Trophoblast cell (in vitro differentiated cells and primary cell): ENCODE data around the gene AGAP1.

ENCODE experiments used
- DNase-seq, 2 donors: peaks; one replicate each; pipeline ENCODE4 v3.0.0-alpha.2; 2016
- H2AFZ ChIP-seq: 2 replicates; pipeline ENCODE4 v1.6.1; 2013; ENCODE audit warnings: low read length, moderate library complexity, mild to moderate bottlenecking; ENCODE audit not compliant: insufficient read depth, poor library complexity
- H2AK5ac ChIP-seq: 2 replicates; pipeline ENCODE4 v1.6.1; 2013; ENCODE audit warnings: mild to moderate bottlenecking, low read length
- H2BK120ac ChIP-seq: 2 replicates; pipeline ENCODE4 v1.6.1; 2013; ENCODE audit warnings: low read length, mild to moderate bottlenecking, moderate library complexity; ENCODE audit not compliant: insufficient read depth, poor library complexity
- H2BK12ac ChIP-seq: 2 replicates; pipeline ENCODE4 v1.6.1; 2013; ENCODE audit warnings: mild to moderate bottlenecking, low read length, moderate library complexity
- H2BK5ac ChIP-seq: 2 replicates; pipeline ENCODE4 v1.6.1; 2013; ENCODE audit warnings: low read length, low read depth, moderate library complexity, mild to moderate bottlenecking; ENCODE audit not compliant: poor library complexity
- H3K14ac ChIP-seq: 2 replicates; pipeline ENCODE4 v1.6.1; 2013; ENCODE audit warnings: mild to moderate bottlenecking, low read length
- H3K18ac ChIP-seq: 2 replicates; pipeline ENCODE4 v1.6.1; 2013; ENCODE audit warnings: mild to moderate bottlenecking, low read length
- H3K23ac ChIP-seq: 2 replicates; pipeline ENCODE4 v1.6.1; 2013; ENCODE audit warnings: low read length
- H3K27ac ChIP-seq: 2 replicates; pipeline ENCODE4 v1.5.1; 2013; ENCODE audit warnings: low read depth, mild to moderate bottlenecking, inconsistent platforms, low read length, moderate library complexity
- H3K27me3 ChIP-seq: 2 replicates; pipeline ENCODE4 v1.6.1; 2013; ENCODE audit warnings: inconsistent platforms, mild to moderate bottlenecking, low read length, moderate library complexity; ENCODE audit not compliant: insufficient read depth
- H3K36me3 ChIP-seq, 2 experiments: 1 replicate in 1 of 2; 2 replicates in 1 of 2; pipeline ENCODE4 v1.6.1; 2013; ENCODE audit warnings: low read length in 2 of 2, mild to moderate bottlenecking in 2 of 2, moderate library complexity in 1 of 2; ENCODE audit not compliant: insufficient read depth in 2 of 2, control insufficient read depth in 1 of 2
- H3K4ac ChIP-seq: 2 replicates; pipeline ENCODE4 v1.6.1; 2013; ENCODE audit warnings: low read depth, mild to moderate bottlenecking, low read length, moderate library complexity
- H3K4me1 ChIP-seq, 2 experiments: 1 replicate in 1 of 2; 2 replicates in 1 of 2; pipeline ENCODE4 v1.6.1; 2013; ENCODE audit warnings: low read length in 2 of 2, mild to moderate bottlenecking in 2 of 2, moderate library complexity in 1 of 2; ENCODE audit not compliant: insufficient read depth in 2 of 2, control insufficient read depth in 1 of 2
- H3K4me2 ChIP-seq: 2 replicates; pipeline ENCODE4 v1.6.1; 2013; ENCODE audit warnings: inconsistent platforms, mild to moderate bottlenecking, low read length, moderate library complexity
- H3K4me3 ChIP-seq: 2 replicates; pipeline ENCODE4 v1.5.1; 2013; ENCODE audit warnings: mild to moderate bottlenecking, low read depth, low read length, inconsistent platforms
- H3K79me1 ChIP-seq: one replicate; pipeline ENCODE4 v1.6.1; 2013; ENCODE audit warnings: low read length
- H3K79me2 ChIP-seq: 2 replicates; pipeline ENCODE4 v1.6.1; 2013; ENCODE audit warnings: low read length, mild to moderate bottlenecking; ENCODE audit not compliant: control insufficient read depth, insufficient read depth, poor library complexity
- H3K9ac ChIP-seq: 2 replicates; pipeline ENCODE4 v1.6.1; 2013; ENCODE audit warnings: mild to moderate bottlenecking, low read length
- H3K9me3 ChIP-seq: 2 replicates; pipeline ENCODE4 v1.6.1; 2013; ENCODE audit warnings: low read depth, mild to moderate bottlenecking, control low read depth, inconsistent platforms, low read length; ENCODE audit not compliant: insufficient read depth
- H4K12ac ChIP-seq: 2 replicates; pipeline ENCODE4 v1.6.1; 2013; ENCODE audit warnings: low read depth, mild to moderate bottlenecking, low read length, moderate library complexity
- H4K8ac ChIP-seq: 2 replicates; pipeline ENCODE4 v1.6.1; 2013; ENCODE audit warnings: low read depth, mild to moderate bottlenecking, low read length, moderate library complexity
- H4K91ac ChIP-seq: one replicate; pipeline ENCODE4 v1.6.1; 2013; ENCODE audit warnings: low read depth, mild to moderate bottlenecking, low read length, moderate library complexity
- WGBS: extraction: QIAGEN DNeasy Blood & Tissue Kit; methylation state at CpG from one replicate; pipeline ENCODE4 v1.1.7; 2013; ENCODE audit warnings: missing lambda C conversion rate; ENCODE audit not compliant: insufficient read length, insufficient coverage; ENCODE audit errors: extremely low coverage; 5-methylcytosine and 5-hydroxymethylcytosine counted together

AGAP1 gene

DNA sequence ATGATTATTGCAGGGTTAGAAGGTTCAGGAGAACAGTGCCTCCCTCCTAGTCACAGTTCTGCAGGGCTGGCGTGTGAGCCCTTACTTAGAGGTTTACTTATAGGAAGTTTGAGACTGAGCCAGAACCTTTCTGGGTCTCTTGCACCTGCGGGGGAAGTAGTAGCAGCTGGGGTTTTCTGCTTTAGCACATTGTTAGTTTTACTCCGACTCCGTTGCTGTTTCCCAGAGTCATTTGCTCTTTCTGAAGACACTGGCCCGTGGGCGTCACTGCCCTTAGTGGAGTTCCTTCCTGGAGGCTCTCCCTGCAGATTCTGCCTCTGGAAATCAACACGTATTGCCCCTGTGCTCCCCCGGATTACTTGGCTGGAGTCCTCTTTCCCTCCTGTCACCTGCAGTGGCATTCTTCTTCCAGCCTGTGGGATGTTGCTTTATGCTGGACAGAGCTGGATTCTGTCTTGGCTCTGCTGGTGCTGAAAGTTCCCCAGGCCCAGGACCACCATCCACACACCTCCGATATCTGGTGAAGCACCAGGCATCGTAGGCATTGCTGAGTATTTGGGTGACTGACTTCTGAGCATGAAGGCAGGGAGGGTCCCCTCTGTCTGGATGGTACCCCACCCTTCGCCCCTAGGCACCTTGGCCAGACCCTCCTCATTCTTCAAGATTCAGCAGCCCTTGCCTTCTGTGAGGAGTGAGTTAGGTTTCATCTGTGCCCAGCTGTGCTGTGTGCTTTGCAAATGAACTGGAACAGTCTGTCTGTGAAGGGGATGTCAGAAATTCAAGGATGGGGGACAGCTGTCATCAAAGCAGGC lies 51.7 kb downstream of the AGAP1 start:
- Histone ChIP-seq H3K4me2 (no peak overlapping the region), H3K18ac (no peak overlapping the region), H3K79me2 (peaks cover 5% of the 10 kb centered on the region), H2BK120ac (no peak overlapping the region), H2AFZ (no peak overlapping the region), H2BK5ac (no peak overlapping the region), H3K79me1 (no peaks in the 10 kb centered on the region), H3K4ac (peak overlapping the region; percentile 22), H3K4me1 (peaks cover 37% of the 10 kb centered on the region in 2 experiments), H3K9ac (no peak overlapping the region), H3K36me3 (no peaks in the 10 kb centered on the region), H3K4me3 (no peak overlapping the region), H2AK5ac (no peak overlapping the region), H4K8ac (no peak overlapping the region), H3K14ac (no peak overlapping the region), H2BK12ac (no peak overlapping the region), H3K27ac (no peak overlapping the region), H4K12ac (no peak overlapping the region), H3K27me3 (no peaks in the 10 kb centered on the region), H3K9me3 (no peaks in the 10 kb centered on the region), H3K23ac (no peak overlapping the region), H4K91ac (no peak overlapping the region)
- WGBS = no CpG with 5 or more reads among the region's 11 CpGs
- DNase-seq = no peak

- no peak overlapping the region for H4K12ac ChIP-seq
- no peak overlapping the region for H2BK5ac ChIP-seq
- H3K4ac ChIP-seq = peak overlapping the region; percentile 22
- no peaks in the 10 kb centered on the region for H3K9me3 ChIP-seq
- H4K91ac ChIP-seq = no peak overlapping the region
- no peak overlapping the region for H3K4me3 ChIP-seq
- no peak overlapping the region for H2BK120ac ChIP-seq
- no peaks in the 10 kb centered on the region for H3K27me3 ChIP-seq
- no peak overlapping the region for H2BK12ac ChIP-seq
- no CpG with 5 or more reads among the region's 3 CpGs for WGBS
- no peaks in the 10 kb centered on the region for H3K79me1 ChIP-seq
- peaks cover 5% of the 10 kb centered on the region for H3K79me2 ChIP-seq
- peaks cover 37% of the 10 kb centered on the region in 2 experiments for H3K4me1 ChIP-seq
- H3K9ac ChIP-seq = no peak overlapping the region
- H3K4me2 ChIP-seq = no peak overlapping the region
- no peak for DNase-seq
- no peak overlapping the region for H2AK5ac ChIP-seq
- H3K14ac ChIP-seq = no peak overlapping the region
- H3K18ac ChIP-seq = no peak overlapping the region
- H3K36me3 ChIP-seq = no peaks in the 10 kb centered on the region
- no peak overlapping the region for H3K23ac ChIP-seq
- no peak overlapping the region for H4K8ac ChIP-seq
- no peak overlapping the region for H3K27ac ChIP-seq
- no peak overlapping the region for H2AFZ ChIP-seq
Measured at GRCh38 chr2:235546151-235546435, 52.2 kb downstream of the AGAP1 start.

GRCh38 chr2:235546436-235546835 lies 52.6 kb downstream of the AGAP1 start:
- Histone ChIP-seq H3K4me3 (no peak overlapping the region), H2AFZ (no peak overlapping the region), H3K27ac (no peak overlapping the region), H3K4me1 (peaks cover 37% of the 10 kb centered on the region in 2 experiments), H2BK12ac (no peak overlapping the region), H3K18ac (no peak overlapping the region), H3K79me1 (no peaks in the 10 kb centered on the region), H3K23ac (no peak overlapping the region), H4K12ac (no peak overlapping the region), H3K27me3 (no peaks in the 10 kb centered on the region), H3K36me3 (no peaks in the 10 kb centered on the region), H3K9me3 (no peaks in the 10 kb centered on the region), H2BK5ac (no peak overlapping the region), H3K14ac (no peak overlapping the region), H4K91ac (no peak overlapping the region), H2BK120ac (no peak overlapping the region), H3K9ac (no peak overlapping the region), H3K79me2 (peaks cover 5% of the 10 kb centered on the region), H3K4me2 (no peak overlapping the region), H2AK5ac (no peak overlapping the region), H4K8ac (no peak overlapping the region), H3K4ac (peak overlapping the region; percentile 21)
- WGBS = no CpG with 5 or more reads among the region's 9 CpGs
- no peak for DNase-seq

GRCh38 chr2:235549735-235550377 lies 56.0 kb downstream of the AGAP1 start:
- H2BK5ac ChIP-seq = no peak overlapping the region
- H3K14ac ChIP-seq = no peak overlapping the region
- H4K8ac ChIP-seq = no peak overlapping the region
- H4K91ac ChIP-seq = no peak overlapping the region
- no peak overlapping the region for H2BK120ac ChIP-seq
- no peaks in the 10 kb centered on the region for H3K36me3 ChIP-seq
- no peaks in the 10 kb centered on the region for H3K79me1 ChIP-seq
- no CpG with 5 or more reads among the region's 19 CpGs for WGBS
- peaks cover 7% of the 10 kb centered on the region for H3K79me2 ChIP-seq
- no peak overlapping the region for H3K9ac ChIP-seq
- H3K23ac ChIP-seq = no peak overlapping the region
- H3K4me2 ChIP-seq = no peak overlapping the region
- H2AK5ac ChIP-seq = no peak overlapping the region
- H4K12ac ChIP-seq = no peak overlapping the region
- H3K27me3 ChIP-seq = no peaks in the 10 kb centered on the region
- H3K18ac ChIP-seq = no peak overlapping the region
- no peak overlapping the region for H2AFZ ChIP-seq
- peaks cover 16 to 17% of the 10 kb centered on the region in 2 experiments for H3K4me1 ChIP-seq
- H3K4me3 ChIP-seq = no peak overlapping the region
- H3K4ac ChIP-seq = peak overlapping the region; percentile 9
- no peak overlapping the region for H3K27ac ChIP-seq
- no peak for DNase-seq
- H3K9me3 ChIP-seq = no peaks in the 10 kb centered on the region
- H2BK12ac ChIP-seq = no peak overlapping the region
